GM19193 (cell line): Measurements from ENCODE around the gene ASTN2.

Source experiments
- POLR2A ChIP-seq: IDR thresholded peaks from 4 replicates; pipeline ENCODE4 v1.6.1; 2011; ENCODE audit not compliant: insufficient read depth, insufficient read length; ENCODE audit errors: extremely low read depth

The ASTN2 gene

DNA sequence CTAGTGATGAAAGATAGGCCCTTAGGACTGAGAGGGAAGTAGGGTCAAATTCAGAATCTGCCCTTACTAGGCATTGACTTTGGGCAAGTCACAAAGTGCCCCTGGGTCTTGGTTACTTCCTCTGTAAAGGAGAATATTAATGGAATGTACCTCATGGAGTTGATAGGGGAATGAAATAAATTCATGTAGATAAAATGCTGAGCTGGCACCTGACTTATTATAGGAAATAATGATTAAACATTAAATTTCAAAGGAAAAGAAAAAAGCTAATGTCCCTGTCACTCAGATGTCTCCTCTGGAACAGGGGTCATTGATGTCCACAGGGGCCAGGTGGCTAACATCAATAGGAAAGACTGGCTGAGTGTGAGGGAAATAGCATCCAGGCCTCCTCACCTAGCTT, 406.4 kb downstream of the ASTN2 start:
- no peak for TF ChIP-seq POLR2A

DNA sequence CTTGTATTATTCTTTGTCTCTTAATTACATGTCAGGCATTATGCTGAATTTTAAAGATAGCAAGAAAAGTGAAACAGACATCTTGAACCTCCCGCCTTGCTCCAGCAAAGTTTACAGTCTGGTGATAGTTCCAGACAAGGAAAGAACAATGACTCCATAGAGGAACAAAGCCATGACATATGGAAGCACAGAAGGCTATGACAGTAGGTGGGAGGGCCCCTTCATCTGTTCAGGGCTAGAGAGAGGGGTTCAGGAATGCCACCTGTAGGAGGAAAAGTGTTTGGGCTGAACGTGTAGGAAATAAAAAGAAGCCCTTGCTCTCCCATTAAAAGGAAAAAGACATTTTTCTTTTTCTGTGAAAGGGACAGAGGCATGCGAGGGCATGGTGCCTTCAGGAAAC, 412.2 kb downstream of the ASTN2 start:
- no peak for TF ChIP-seq POLR2A

DNA sequence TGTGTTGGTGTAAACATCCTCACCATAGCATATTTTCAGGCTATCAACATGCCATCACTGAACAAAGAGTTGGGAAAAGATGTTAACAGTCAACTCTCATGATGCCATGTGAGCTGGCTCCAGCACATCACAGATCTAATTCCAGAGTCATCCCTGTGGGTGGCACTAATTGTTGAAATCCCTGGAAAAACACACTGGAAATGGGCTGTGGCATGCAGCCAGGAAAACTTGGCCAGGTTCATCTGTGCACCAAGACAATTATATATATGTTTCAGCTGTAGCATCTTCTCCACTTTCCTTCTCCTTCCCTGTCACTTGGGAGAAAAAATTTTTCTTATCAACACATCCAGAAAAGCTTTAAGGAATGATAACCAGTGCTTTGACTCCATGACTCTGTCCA, 414.0 kb downstream of the ASTN2 start:
- no peak for TF ChIP-seq POLR2A

DNA sequence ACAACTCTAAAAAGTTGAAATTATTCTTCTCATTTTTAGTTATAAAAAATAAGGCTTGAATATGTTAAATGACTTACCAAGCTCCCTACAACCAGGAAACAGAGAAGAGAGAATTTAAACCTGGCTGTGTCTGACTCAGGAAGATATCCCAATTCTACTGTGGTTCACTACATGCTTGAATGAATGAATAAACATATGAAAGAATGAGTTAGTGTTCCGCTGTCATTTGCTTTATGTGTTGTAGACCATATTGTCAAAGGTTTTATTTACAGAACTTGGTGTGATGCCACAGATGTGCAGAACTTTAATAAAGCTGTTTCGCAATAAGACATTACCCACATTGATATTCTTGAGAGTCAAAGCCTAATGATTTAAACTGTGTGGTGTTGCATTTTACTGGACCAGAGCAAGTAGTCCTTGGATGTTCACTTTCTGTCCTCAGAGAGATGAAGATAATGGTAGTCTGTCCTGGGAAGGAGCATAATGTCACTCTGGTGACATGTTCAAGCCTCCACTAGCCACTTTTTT, 414.6 kb downstream of the ASTN2 start:
- TF ChIP-seq POLR2A, result no peak

DNA sequence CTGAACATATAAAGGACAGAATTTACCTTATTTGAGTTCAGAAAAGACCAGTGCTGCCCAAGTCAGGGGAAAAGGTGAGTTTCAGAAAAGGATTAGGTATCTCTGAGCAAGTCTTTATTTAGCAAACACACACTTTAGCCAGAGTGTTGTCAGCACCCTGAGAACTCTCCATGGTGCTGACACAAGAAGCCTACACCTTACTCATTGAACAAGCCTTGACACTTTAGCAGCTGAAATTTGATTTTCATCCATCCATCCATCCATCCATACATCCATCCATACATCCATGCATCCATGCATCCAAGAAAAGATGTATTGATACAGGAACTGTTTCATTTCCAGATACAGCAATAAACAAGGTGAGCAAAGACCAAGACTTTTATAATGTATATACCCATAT, 416.6 kb downstream of the ASTN2 start:
- no peak for TF ChIP-seq POLR2A

DNA sequence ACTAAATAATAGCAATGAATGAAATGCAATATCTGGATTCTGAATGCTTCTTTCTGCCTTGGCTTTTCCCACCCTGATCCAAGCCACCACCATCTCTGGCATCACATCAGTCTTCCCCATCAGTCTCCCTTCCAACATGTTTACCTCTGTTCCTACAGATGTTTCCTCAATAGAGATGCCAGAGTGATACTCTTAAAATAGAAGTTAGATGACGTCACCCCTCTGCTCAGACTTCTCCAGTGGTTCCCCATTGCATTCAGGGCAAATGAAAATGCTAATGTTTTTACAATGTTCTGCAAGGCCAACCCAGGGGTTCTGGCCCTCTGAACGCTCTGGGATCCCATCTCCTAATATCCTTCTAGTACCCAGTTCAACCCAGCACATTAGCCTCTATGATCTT, 422.0 kb downstream of the ASTN2 start:
- no peak for TF ChIP-seq POLR2A

DNA sequence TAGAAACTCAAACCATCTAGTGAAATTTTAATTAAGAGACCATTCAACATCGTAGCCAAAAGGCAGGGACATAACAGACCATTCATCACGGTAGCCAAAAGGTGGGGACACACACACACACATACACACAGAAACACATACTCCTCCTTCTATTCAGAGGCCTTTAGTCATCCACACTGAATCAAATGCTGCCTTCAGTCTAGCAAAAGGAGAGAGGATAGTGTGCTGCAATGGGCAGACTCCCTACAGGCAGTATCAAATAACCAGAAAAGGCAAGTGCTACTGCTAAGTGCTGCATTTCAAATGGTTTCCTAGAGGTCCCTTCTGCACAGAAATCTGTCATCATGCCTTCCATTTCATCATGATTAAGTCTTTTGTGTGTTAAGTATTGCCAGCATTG, 423.8 kb downstream of the ASTN2 start:
- TF ChIP-seq POLR2A, result no peak

DNA sequence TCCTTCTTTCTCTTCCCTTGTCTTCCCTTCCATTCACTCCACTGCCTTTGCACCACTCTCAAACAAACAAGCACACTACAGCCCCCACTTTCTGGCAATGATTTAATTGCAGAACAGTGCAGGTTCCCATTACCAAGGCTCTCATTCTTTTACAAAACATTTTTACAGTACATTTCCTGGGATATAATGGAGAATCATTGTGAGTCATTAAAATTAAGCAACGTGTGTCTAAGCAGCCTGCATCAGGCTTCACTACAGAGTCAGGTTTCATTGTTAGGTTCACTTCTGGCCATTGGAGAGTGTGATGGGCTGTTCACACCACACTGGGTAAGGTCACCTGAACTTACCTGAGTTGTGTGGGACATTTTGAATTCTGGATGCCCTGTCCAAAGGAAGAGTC, 424.3 kb downstream of the ASTN2 start:
- TF ChIP-seq POLR2A, result no peak

DNA sequence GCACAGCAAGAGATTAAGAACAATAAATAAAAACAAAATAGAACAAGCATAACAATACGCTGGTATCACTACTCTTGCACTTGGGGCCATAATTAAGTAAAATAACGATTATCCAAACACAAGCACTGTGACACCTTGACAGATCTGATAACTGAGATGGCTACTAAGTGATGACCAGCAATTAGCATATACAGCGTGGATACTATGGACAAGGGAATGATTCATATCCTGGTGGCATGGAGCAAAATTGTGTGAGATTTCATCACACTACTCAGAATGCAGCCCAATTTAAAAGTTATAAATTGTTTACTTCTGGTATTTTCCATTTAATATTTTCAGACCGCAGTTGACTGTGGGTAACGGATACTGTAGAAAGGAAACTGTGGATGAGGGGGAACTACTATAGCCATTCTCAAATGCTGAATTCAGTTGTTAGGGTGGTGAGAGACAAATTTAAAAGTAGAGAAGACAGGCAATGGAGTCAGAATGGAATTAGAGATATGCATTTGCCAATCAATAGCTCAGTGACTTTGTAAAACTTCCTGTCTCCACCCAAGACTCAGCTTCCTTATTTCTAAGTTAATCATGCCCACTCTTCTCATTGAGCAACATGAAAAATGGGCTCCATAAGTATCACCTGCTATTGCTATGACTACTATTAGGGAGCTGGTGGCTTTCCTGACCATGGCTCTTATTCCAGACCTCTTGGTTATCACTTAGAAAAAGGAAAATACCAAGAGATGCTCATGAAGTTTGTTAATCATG, 427.0 kb downstream of the ASTN2 start:
- TF ChIP-seq POLR2A, result no peak

DNA sequence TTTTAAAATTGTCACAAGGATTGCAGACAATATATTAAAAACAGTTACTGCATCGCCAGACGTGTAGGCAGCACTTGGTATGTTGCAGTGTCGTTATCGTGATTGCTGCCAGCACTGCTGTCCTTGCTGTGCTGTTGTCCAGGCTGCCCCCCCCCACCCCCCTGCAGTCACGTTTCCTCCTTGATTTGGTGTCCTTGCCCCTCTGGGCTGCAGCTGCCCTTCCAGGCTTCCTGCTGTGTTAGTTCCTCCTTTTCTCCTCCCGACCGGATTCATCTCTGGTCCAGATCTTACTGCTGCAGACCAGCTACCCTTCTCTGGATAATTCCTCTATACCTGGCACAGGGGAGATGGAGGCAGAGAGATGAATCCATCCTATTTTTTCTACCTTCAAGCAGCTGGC, 428.8 kb downstream of the ASTN2 start:
- TF ChIP-seq POLR2A, result no peak

DNA sequence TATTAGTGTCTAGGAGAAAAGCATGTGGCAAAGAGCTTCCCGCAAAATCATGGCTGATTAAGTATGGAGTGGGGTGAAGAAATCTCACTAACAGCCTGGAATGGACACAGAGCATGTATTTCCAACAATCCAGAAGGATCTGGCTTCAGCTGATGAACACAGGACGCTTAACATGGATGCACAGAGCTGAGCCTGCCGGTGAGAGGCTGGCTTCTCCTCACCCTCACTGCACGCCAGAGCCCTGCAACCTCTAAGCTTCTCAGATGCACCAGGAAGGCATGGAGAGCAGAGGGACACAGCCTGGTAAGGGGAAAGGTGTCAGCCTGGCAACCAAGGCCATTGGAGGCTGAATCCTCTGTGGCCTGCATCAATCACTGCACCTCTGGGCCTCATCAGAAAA, 429.3 kb downstream of the ASTN2 start:
- no peak for TF ChIP-seq POLR2A

DNA sequence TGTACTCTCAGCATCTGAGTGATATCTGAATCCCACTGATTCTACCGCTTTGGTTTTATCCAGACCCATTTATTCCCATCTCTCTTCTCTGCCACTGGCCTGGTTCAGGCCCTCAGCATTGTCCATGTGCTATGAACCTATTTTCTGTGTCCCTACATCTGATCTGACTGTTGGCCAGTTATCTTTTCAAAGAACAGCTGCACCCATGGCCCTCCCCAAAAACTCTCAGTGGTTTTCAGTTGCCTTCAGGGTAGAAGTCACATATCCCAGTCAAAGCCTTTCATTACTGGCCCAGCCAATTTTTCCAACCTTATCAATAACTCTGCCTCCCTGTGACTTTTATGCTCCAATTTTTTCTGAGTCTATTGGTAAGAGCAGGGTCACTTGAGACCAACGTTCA, 430.7 kb downstream of the ASTN2 start:
- TF ChIP-seq POLR2A, result no peak

DNA sequence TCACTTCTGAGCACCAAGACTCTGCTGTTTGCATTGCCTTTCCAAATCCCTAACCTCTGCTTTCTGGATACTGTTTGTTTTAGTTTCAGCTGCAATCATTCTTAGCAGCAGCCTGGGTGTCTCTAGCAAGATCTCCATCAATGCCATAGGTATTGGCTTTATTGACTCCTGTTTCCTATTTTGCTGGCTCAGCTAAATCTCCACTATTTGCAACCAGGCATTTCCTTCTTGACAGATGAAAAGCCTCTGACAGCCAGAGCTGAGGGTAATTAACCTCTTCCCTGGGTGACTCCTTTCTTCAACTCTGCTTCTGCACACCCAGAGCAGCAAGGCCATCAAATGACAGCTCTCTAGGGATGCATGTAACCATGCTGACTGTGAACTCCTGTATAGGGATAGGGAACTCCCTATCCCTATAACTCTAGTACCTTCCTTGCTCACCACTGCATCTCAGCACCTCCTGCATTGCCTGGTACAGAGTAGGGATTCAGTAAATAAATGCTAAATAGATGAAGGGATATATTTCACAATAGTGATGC, 434.2 kb downstream of the ASTN2 start:
- TF ChIP-seq POLR2A, result no peak

DNA sequence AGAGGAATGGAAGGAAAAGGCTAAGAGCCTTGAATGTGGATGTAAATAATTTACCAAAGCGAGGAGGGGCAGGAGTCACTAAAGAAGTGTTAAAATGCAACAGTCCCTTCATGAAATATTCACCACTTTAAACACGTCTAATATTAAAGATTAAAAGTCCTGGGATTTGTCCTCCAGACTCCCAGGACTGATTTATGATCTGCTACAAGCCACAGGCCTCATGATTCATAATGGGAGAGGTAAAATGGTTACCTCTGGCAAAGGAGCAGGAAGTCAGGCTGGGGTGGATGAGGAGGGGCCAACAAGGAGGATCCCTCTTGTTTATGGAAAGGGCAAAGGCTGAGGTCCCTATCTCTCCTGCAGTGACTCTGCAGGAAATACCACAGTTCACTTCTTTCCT, 435.4 kb downstream of the ASTN2 start:
- TF ChIP-seq POLR2A, result no peak

DNA sequence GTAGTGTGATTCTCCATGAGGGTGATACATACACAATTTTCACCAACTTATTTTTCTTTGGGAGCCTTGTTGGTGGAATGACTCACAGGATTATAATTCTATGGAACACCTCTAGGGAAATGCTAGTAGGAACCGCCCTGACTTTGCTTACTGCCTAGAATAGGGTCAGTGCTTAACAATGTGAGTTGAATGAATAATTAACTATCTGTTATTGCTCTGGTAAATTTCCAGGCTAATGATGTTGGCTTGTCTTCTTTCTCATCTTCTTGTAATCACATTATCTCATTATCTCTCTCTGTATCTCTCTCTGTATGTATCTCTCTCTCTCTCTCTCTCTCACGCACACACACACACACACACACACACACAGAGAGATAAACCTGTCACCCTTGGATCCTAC, 436.7 kb downstream of the ASTN2 start:
- TF ChIP-seq POLR2A, result no peak

DNA sequence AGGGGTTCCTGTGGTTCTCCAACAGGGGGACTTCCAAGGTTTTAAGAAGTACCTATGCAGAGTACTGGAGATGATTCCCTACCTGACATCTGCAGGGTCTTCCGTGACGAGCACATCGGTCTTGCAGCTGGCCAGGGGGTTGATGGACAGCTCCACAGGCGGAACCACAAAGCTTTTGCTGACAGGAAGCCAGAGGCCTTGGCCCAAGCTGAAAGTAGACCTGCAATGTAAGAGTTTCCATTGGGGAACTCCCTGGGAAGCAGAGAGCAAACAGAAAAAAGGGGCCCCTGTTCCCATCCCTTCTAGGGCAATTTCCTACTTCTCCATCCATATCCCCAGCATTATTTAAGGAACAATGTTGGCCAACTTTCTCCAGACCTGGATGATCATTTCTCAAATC, 439.7 kb downstream of the ASTN2 start:
- TF ChIP-seq POLR2A, result no peak

DNA sequence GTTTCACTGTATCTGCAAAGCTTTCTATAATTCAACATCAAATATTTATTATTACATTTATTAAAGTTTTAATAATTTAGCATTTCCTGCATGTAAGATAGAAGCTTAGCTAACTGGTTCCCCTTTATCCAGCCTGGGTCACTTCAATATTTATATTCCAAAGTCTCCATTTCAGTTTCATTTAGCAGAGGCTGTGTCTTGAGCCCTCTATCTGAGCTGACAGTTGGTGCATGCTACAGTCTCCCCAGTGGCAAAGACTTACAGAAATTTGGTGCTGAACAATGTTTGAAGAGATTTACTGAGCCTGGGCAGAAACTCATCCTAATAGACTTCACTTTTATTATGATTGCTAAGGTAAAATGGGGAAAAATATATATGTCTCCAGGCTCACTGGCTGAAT, 448.7 kb downstream of the ASTN2 start:
- TF ChIP-seq POLR2A, result no peak

DNA sequence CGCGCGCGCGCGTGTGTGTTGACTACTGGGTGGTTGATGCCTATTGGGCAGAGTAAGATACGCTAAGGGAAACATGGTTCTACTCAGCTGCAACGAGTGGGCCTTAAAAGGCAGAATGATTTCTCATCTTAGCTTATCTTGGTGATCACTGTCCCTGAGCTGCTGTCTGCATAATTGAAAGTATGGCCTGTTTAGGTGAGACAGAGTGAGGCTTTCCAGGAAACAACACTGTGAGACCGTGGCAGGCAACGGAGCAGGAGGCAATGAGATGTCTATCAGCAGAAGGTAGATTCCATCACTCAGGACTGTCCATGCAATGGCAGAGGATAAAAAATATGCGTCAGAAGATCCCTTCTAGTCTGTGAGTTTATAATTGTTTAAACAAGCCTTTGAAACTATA, 450.6 kb downstream of the ASTN2 start:
- no peak for TF ChIP-seq POLR2A

DNA sequence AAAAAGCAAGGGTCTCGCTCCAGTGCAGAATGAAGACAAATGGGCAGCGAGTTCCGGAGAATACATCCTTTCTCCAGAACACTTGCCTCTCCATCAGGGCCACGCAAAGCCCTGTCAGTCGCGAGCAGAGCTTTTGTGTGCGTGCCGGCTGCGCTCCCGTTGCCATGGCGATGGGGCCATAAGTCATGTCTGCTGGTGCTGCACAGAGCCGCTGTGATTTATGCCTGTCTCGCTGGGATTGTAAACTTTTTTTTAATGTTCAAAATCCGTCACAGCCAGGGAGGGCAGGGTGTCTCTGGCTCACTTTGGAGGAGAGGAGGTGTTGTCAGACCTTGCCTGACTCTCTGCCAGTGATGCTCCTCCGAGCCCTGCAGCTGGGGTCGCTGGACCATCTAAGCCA, 455.0 kb downstream of the ASTN2 start:
- TF ChIP-seq POLR2A, result no peak
